ENCODE results near the gene PLCD3.

GRCh38 chr17:45073414-45074070, 58.8 kb downstream of the PLCD3 start:
- TF ChIP-seq CTCF (IDR thresholded peaks at IDR 0.05), result no peak
- TF ChIP-seq POLR2AphosphoS5 (IDR thresholded peaks at IDR 0.05), result peak; percentile 28 to 41 (median 35)
- no peak for TF ChIP-seq POLR2A (IDR thresholded peaks at IDR 0.05)
